Activated B cell treated with CpG ODN at 0.5 μM for 24 hours (primary cell): Measurements from ENCODE around the gene PKDREJ. TPM values are rescaled to one million over a fixed set of nuclear protein-coding genes. Genes with fewer than 3 reads are reported as not detected.
A peak's percentile ranks its signal among the peaks of the same experiment; 100 is the strongest.

Source experiments
- ATAC-seq: fragments of 200-7000 bp; cut with Tn5 transposase; one replicate; pipeline ENCODE4 v1.10.0; 2021; ENCODE audit warnings: low read depth, mild to moderate bottlenecking, moderate library complexity
- CTCF ChIA-PET: fragments of 350-600 bp; sonication (Branson Sonifier 250); formaldehyde crosslinking; loops from one replicate; lab custom pipeline; 2021; ENCODE audit warnings: antibody characterized with exemption; lab: Charles Lee
- POLR2A ChIA-PET: fragments of 350-600 bp; sonication (Branson Sonifier 250); formaldehyde crosslinking; loops from one replicate; lab custom pipeline; 2021; ENCODE audit warnings: antibody characterized with exemption; lab: Charles Lee
- DNase-seq: peaks from one replicate; pipeline ENCODE4 v3.0.0; 2022
- H3K27ac Mint-ChIP-seq: one replicate; pipeline ENCODE4 v1.8.0; 2020; ENCODE audit warnings: mixed read lengths
- H3K27me3 Mint-ChIP-seq: one replicate; pipeline ENCODE4 v1.8.0; 2021; ENCODE audit warnings: mixed read lengths
- H3K36me3 Mint-ChIP-seq: one replicate; pipeline ENCODE4 v1.8.0; 2021; ENCODE audit warnings: low read depth, mixed read lengths
- H3K4me1 Mint-ChIP-seq: one replicate; pipeline ENCODE4 v1.8.0; 2021; ENCODE audit warnings: mixed read lengths
- H3K4me3 Mint-ChIP-seq: one replicate; pipeline ENCODE4 v1.8.0; 2020; ENCODE audit warnings: mild to moderate bottlenecking, mixed read lengths
- H3K9me3 Mint-ChIP-seq: one replicate; pipeline ENCODE4 v1.8.0; 2020; ENCODE audit warnings: mixed read lengths
- CTCF ChIP-seq: fragments of 200-600 bp; IDR thresholded peaks from one replicate; pipeline ENCODE4 v1.8.0; 2022; ENCODE audit warnings: antibody characterized with exemption, mild to moderate bottlenecking
- intact Hi-C: fragments of 100-400 bp; cut with micrococcal nuclease; formaldehyde crosslinking; loops from one replicate; pipeline ENCODE4 v1.15.1; 2024
- total RNA-seq: library from RNA; stranded (reverse); gene quantifications from 2 replicates; pipeline ENCODE4 v1.2.3, GENCODE V29; 2022

The PKDREJ gene
- total RNA-seq, 1 donor from 2014 or later, result not detected

DNA sequence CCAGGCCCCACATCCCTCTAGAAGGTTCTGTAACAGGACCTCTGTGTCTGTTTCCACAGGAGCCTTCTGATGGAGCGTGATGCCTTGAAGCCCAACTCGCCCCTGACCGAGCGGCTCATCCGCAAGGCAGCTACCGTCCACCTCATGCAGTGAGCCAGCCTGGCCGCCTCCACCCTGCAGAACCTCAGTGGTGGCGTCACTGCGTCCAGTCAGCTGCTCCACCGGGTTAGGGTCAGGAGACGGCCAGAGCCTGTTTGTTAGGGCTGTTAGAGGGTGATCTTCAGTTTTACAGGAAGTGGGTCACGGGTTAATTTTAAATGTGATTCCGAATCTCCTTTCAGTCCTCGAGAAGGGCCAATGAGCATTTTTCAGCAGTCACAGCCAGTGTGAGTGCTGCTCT, 29.6 kb upstream of the PKDREJ start:
- Mint-ChIP-seq H3K4me3 (no peak overlapping the region), H3K4me1 (peaks cover 75% of the 10 kb centered on the region), H3K9me3 (no peaks in the 10 kb centered on the region), H3K27me3 (no peaks in the 10 kb centered on the region), H3K27ac (peak overlapping the region; percentile 50), H3K36me3 (peaks cover 2% of the 10 kb centered on the region)
- intact Hi-C loops, result loop anchor here (10.0 kb wide), 1 partner anchor 298 kb away; no protein-coding TSS in a partner anchor
- POLR2A ChIA-PET, result no interaction called here
- DNase-seq (no peak), ATAC-seq (no peak)
- no peak for TF ChIP-seq CTCF
- CTCF ChIA-PET, result no interaction called here

- ATAC-seq (no peak), DNase-seq (no peak)
- ChIA-PET POLR2A (no interaction called here), CTCF (no interaction called here)
- H3K27me3 Mint-ChIP-seq, result no peaks in the 10 kb centered on the region
- H3K36me3 Mint-ChIP-seq, result peaks cover 2% of the 10 kb centered on the region
- TF ChIP-seq CTCF, result no peak
- intact Hi-C loops, result loop anchor here (10.0 kb wide), 1 partner anchor 297 kb away; no protein-coding TSS in a partner anchor
- no peak overlapping the region for H3K27ac Mint-ChIP-seq
- H3K4me1 Mint-ChIP-seq, result peaks cover 75% of the 10 kb centered on the region
- no peak overlapping the region for H3K4me3 Mint-ChIP-seq
- H3K9me3 Mint-ChIP-seq, result no peaks in the 10 kb centered on the region
Observed at GRCh38 chr22:46292173-46292572, 29.0 kb upstream of the PKDREJ start.

DNA sequence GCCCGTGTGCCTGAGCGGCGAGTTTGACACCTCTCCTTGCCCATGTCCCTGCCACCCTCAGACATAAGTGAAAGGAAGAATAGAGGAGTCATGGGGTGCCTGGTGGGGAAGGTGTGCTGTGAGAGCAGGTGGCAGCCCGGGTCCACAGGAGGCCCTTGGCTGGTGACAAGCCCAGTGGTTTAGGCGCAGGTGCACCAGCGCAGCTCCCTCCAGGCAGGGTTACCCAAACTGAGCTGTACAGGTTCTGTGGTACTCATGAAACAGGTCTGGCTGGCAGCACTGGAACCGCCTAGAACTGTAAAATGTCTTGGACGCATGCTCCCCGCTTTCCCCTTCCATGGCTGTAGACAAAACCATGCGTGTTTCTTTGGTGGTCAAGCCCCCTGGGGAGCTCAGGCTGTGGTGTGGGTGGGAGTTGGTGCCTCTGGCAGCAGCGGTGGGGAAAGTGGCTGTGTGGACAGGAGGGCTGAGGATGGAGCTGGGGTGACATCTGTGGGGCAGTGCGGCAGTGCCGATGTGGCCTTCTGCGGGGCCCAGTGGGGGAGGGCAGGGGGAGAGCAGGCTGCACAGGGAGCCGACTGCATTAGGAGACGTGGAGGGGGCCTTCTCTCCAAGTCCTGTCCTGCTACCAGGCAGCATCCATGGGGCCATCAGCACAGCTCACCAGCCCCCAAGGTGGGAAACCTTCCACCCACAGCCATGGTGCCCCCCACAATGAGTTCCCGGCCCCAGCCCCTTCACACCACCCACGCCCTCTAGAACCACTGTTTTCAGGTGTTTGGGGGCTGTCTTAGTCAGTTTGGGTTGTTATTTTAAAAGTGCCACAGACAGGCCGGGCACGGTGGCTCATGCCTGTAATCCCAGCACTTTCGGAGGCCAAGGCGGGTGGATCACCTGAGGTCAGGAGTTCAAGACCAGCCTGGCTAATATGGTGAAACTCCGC, 28.0 kb upstream of the PKDREJ start:
- intact Hi-C loops, result loop anchor here (10.0 kb wide), 1 partner anchor 296 kb away; no protein-coding TSS in a partner anchor
- Mint-ChIP-seq H3K9me3 (no peaks in the 10 kb centered on the region), H3K4me1 (peaks cover 78% of the 10 kb centered on the region), H3K27me3 (no peaks in the 10 kb centered on the region), H3K4me3 (no peak overlapping the region), H3K27ac (no peak overlapping the region), H3K36me3 (no peaks in the 10 kb centered on the region)
- CTCF ChIA-PET, result interaction anchor here (0.7 kb wide), 1 partner anchor 22 kb away, joined by 3 read pairs; no protein-coding TSS in a partner anchor
- TF ChIP-seq CTCF, result no peak
- ATAC-seq, result no peak
- POLR2A ChIA-PET, result no interaction called here
- DNase-seq, result no peak

- H3K27me3 Mint-ChIP-seq, result no peaks in the 10 kb centered on the region
- H3K4me1 Mint-ChIP-seq, result peaks cover 70% of the 10 kb centered on the region
- DNase-seq (no peak), ATAC-seq (no peak)
- no peak overlapping the region for H3K4me3 Mint-ChIP-seq
- CTCF ChIA-PET, result interaction anchor here (0.6 to 0.7 kb wide), 2 partner anchors 23 to 36 kb away, joined by 3 to 4 read pairs; no protein-coding TSS in a partner anchor
- POLR2A ChIA-PET, result interaction anchor here (0.6 to 1.6 kb wide), 2 partner anchors 40 to 149 kb away, joined by 4 to 6 read pairs; partner anchors contain the start of gene CDPF1
- TF ChIP-seq CTCF, result no peak
- no peak overlapping the region for H3K27ac Mint-ChIP-seq
- peaks cover 2% of the 10 kb centered on the region for H3K36me3 Mint-ChIP-seq
- H3K9me3 Mint-ChIP-seq, result no peaks in the 10 kb centered on the region
- intact Hi-C loops, result loop anchor here (10.0 kb wide), 1 partner anchor 295 kb away; no protein-coding TSS in a partner anchor
Observed at GRCh38 chr22:46290121-46290842, 27.1 kb upstream of the PKDREJ start.
